Activated CD4-positive, CD25-positive, alpha-beta regulatory T cell treated with anti-CD3 and anti-CD28 coated beads, Interleukin-2, amount 50 U/mL, for 24 hours (primary cell): ENCODE data around the gene EYA2.
"Not testable (repeated sequence)": the region's sequence is repeated elsewhere in the genome, so short reads cannot be mapped to it uniquely, and the experiment has no call there.

Source experiments
- ATAC-seq, 2 donors: fragments of 150-1000 bp; cut with Tn5 transposase; one replicate each; pipeline ENCODE4 v1.10.0; 2021; ENCODE audit warnings: mild to moderate bottlenecking in 1 of 2, moderate library complexity in 1 of 2

The EYA2 gene

GRCh38 chr20:46932439-46932838 is 37.8 kb downstream of the EYA2 start:
- not testable (repeated sequence) for ATAC-seq

DNA sequence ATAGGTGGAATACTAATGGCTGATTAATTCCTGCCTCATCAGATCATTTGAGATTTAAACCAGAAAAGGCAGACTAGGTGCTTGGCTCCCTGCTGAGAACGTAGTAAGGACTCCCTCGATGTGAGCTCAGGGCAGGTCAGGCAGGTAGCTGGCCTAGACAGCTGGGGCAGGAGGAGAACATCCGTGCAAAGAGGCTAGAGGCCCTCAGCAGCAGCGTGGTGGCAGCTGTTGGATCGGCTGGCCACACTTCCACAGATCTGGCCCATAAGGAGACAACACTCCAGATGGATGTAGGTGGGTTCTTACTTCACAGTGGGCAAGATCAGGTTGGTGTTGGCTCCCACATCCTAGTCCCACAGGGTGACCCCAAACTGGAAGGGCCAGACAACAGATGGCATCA is 38.5 kb downstream of the EYA2 start:
- ATAC-seq: no peak

GRCh38 chr20:46934746-46935287 is 40.2 kb downstream of the EYA2 start:
- ATAC-seq: no peak

GRCh38 chr20:46935394-46936017 is 40.9 kb downstream of the EYA2 start:
- no peak for ATAC-seq

DNA sequence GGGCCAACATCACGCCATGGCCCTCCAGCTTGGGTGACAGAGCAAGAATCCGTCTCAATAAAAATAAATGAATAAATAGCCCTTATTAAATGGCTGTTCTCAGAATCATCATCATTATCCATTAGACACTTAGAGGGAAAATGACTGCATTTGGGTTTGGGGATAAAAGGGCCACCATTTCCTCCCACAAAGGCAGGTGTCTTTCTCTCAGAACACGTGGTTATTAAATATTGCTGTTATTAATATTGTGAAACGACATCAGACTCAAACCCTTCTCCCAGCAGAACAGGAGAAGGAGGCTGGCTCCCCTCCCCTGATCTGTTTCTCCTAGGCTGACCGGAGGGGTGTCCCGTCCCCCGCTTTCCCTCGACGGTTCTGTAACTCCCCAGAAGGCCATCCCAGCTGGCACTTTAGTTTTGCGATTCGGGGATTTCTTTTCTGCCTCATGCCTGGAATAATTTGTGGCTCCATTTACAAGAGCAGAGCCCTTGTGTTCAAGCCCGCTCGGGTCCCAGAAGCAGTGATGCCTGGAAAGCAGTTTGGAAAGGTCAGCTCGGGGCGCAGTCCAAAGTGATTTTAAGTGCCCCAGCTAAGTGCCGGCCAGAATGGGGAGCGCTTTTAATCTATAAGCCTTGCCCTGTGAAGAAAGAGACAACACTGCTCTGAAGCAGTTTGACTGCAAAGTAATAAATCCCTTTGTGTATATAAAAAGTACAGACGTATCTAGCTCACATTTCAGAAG is 41.9 kb downstream of the EYA2 start:
- no peak for ATAC-seq

DNA sequence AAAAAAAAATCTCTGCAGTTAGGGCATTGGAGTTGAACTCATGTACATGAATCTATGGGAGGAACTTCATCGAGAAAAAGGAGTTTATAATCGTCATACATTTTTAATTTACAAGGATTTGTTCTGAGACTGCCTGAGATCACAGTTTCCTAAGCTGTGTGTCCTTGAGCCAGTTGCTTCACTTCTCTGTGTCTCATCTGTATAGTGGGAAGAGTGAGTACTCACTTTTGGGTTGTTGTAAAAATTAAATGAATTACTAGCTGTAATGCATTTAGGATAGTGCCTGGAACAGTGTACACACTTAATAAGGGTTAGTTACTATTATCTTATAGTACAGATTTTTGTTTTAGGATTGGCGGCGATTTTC is 42.5 kb downstream of the EYA2 start:
- ATAC-seq: no peak

DNA sequence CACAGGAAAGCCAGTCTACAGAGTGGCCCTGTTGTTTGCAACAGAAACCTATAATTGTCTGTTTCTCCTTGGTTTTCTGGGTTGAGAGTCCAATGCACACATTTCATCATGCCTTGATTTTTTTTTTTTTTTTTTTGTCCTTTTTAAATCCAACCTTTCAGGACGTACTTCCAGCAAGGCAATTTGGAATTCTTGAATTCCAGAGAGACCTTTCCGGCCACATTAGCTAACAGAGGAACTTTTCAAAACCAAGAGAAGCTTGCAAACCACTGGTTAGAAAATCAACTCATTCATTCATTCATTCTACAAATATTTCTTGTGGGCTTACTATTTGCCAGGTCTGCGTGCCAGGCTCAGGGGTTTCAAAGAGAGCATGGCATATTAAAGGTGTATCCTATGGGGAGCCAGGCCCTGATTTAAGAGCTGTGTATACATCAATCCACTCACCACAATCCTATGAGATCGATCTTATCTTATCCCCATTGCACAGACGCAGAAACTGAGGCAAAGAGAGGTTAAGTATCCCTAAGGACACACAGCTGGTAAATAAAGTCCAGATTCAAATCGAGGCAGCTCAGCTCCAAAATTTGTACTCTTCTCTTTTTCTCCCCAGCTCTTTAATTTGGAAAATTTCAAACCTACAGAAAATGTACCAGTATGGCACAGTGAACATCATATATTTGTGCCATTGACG is 43.0 kb downstream of the EYA2 start:
- no peak for ATAC-seq

GRCh38 chr20:46938434-46938833 is 43.8 kb downstream of the EYA2 start:
- no peak for ATAC-seq

GRCh38 chr20:46939031-46939965 is 44.7 kb downstream of the EYA2 start:
- ATAC-seq: peak in 1 of 2 donors; percentile 17

GRCh38 chr20:46940616-46941015 is 46.0 kb downstream of the EYA2 start:
- ATAC-seq: no peak

DNA sequence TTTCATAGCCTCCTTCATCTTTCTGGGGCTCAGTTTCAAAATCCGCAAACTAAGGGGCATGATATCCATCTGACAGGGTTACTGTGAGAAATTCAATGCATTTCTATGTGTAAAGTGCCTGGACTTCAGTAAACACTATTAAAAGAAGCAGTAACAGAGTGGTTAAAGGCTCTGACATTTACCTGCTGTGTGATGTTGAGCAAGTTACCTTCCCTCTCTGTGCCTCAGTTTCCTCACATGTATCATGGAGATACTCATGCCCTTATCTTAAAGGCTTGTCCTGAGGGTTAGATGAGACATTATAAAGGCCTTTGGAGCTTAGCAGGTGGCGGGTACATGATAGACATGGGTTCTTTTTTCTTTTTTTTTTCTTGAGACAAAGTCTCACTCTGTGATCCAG is 46.8 kb downstream of the EYA2 start:
- ATAC-seq: no peak

DNA sequence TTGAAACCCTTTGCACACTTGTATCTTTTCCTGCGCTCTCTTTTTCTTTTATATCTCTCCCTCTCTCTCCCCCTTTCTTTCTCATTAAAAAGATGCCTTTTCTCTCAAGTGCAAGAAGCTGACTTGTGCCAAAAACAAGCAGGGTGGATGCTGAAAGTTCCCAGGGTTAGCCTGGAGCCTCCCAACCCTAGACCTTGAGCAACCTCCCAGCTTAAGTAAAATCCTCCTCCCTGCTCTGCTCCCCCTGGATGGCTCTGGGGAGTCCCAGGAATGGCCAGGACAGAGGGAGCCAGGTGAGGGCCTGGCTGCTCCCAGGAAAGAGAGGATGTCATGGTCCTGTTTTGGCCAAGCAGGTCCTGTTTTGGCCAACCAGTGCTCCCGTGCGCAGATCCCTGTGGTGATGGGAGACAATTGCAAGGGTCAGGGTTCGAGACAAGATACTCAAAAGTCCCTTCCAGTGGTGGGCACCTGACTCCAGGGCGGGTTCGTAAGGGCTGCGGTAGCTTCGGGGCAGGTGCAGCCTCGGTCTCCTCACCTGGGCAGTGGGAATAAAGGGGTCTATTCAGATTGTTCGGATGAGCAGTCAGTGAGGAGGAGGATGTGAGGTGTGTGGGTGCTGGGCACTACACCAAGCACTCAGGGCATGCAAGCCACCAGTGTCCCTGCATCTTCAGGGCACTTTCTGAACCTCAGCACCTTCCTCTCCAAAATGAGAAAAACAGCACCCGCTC is 49.4 kb downstream of the EYA2 start:
- ATAC-seq: no peak

DNA sequence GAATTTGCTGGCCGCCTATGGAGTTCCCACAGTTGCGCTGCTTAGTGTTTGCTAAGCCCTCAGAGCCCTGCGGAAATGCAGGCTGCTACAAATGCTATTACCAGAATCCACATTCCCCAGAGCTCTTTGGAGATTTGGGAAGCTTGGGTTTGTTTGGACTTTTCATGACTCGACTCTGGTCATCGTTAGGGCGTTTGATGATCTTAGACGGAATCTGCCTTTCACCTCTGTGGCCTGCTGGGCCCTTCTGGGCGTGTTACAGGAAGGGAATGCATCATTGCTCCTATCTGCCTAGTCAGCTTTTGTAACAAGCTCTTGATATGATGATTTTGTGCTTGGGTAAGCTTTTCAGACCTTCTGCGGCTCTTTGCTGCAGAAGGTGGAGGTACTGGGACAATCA is 50.8 kb downstream of the EYA2 start:
- ATAC-seq: no peak

DNA sequence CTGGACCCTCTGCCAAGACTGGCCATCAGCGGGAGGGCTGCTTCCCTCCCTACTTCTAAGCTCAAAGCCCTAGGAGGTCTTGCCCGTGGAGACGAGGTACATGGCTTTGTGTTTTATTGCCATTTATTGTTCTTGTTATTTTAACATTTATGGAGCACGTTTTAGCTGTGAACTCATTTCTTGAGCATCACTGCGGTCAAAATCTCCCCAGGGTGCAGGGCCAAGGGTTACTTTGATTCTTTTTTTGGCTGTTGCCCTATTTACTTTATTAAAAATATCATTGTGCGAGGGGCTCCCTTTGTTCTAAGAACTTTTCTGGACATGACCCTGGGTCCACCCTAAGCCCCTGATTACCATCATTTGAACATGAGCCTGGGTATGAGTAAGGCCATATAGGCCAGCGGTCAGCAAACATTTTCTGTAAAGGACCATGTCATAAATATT is 51.6 kb downstream of the EYA2 start:
- no peak for ATAC-seq

DNA sequence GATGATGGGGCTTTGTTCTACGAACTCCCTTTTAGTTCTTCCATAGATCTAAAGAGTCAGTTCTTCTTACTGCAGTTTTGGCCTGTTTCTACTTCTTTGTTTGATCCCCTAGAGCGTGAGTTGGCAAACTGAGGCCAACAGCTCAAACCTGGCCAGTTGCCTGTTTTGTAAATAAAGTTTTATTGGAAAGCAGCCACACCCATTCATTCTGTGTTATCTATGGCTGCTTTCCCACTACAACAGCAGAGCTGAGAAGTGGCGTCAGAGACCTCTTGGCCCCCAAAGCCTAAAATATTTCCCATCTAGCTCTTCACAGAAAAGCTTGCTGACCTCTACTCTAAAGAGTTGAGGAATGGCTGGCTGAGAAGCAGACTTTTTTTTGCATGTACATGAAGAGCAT is 52.2 kb downstream of the EYA2 start:
- ATAC-seq: no peak

GRCh38 chr20:46948081-46948480 is 53.4 kb downstream of the EYA2 start:
- no peak for ATAC-seq

DNA sequence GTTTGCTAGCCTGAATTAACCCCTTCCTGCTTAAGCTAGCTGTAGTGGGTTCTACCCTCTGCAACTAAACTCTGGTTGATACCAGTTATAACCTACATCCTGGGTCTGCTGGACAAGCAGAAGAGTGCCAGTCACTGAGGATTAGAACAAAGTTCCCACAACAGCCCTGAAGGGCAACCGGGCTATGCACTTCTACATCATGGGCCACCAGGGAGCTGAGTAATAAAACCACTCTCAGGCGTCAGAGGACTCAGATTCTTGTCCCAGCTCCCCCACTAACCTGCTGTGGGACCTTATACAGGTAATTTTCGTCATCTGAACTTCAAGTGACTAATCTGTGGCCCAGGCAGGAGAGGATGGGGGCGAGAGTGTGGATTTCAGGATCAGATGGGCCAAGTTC is 56.8 kb downstream of the EYA2 start:
- peak; percentile 58 to 66 for ATAC-seq

GRCh38 chr20:46951840-46952497 is 57.3 kb downstream of the EYA2 start:
- peak; percentile 53 to 60 for ATAC-seq

DNA sequence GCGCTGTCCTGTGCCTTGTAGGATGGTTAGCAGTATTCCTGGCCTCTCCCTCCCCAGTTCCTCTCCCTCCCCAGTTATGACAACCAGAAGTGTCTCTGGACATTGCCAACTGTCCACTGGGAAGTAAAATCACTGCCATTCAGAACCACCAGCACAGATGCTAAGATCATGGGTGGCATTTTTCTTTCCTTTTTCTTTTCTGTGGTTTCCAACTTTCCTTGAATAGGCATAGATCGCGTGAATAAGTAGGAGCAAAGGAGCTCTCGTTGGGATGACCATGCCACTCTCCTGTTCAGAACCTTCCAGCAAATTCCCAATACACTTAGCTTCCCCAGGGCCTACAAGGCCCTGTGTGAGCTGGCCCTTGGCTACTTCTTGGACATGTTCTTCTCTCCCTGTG is 59.0 kb downstream of the EYA2 start:
- ATAC-seq: no peak

DNA sequence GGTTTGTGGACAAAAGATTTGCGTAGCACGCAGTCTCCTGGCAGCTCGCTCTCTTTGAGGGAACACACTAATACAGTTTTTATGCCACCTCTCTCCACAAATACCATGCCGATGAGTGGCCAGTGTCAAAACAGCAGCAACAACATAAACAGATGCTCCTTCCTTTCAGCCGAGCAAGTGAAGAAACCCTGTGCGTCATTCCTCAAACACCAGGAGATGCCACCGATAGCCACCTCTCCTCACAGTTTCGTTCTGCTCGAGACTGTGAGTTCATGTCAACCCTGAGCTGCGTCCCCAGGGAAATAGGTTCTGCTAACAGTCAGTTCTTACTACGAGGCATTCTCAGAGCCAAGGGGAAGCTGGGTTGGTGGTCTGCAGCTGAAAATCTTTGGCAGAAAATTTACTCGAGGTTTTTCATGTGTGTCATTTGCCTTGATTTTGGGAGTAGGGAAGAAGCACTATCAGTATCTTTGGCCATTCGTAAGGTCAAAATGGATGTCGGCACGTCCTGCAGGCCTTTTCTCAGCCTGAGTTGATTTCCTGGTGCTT is 59.9 kb downstream of the EYA2 start:
- no peak for ATAC-seq
